ENCODE data around the gene FOXQ1.

- TF ChIP-seq CTCF (IDR thresholded peaks at IDR 0.05; ENCODE audit: low read depth, low read length, missing input control) = no peak
- TF ChIP-seq ZBTB33 (IDR thresholded peaks at IDR 0.05) = no peak
- no peak for TF ChIP-seq ATF3 (IDR thresholded peaks at IDR 0.05)
- no peak for TF ChIP-seq REST (IDR thresholded peaks at IDR 0.05)
- no peak for TF ChIP-seq MAX (IDR thresholded peaks at IDR 0.05)
- no peak for TF ChIP-seq YY1 (IDR thresholded peaks at IDR 0.05)
- TF ChIP-seq SP1 (IDR thresholded peaks at IDR 0.05) = no peak
- no peak for TF ChIP-seq RAD21 (IDR thresholded peaks at IDR 0.05)
- TF ChIP-seq JUND (IDR thresholded peaks at IDR 0.05) = no peak
- no peak for TF ChIP-seq FOXA1 (IDR thresholded peaks at IDR 0.05)
- no peak for TF ChIP-seq RXRA (IDR thresholded peaks at IDR 0.05)
- no peak for TF ChIP-seq TAF1 (conservative IDR thresholded peaks at IDR 0.05)
- TF ChIP-seq GABPA (IDR thresholded peaks at IDR 0.05 in 1 of 2, conservative IDR thresholded peaks at IDR 0.05 in 1 of 2) = no peak
Observed at GRCh38 chr6:1315201-1315559, 3.3 kb downstream of the FOXQ1 start.
